Endothelial cell of umbilical vein (primary cell): ENCODE results near the gene GSG1L. TPM values are rescaled to one million over a fixed set of nuclear protein-coding genes. Genes with fewer than 3 reads are reported as not detected.

Source experiments
- BruUV-seq: library from RNA; stranded (reverse); fragments of 400-500 nt; replicated peaks from 2 replicates; lab custom pipeline; 2021; lab: Mats Ljungman, UMichigan
- CTCF ChIA-PET: fragments of 300-600, 350-600 bp; sonication (Branson Sonifier 250); formaldehyde crosslinking; loops from one replicate; lab custom pipeline; 2021; ENCODE audit warnings: antibody characterized with exemption, inconsistent platforms; lab: Charles Lee
- POLR2A ChIA-PET: fragments of 300-600, 350-600 bp; sonication (Branson Sonifier 250); formaldehyde crosslinking; loops from one replicate; lab custom pipeline; 2021; ENCODE audit warnings: antibody characterized with exemption, inconsistent platforms; lab: Charles Lee
- DNase-seq: peaks from one replicate; pipeline ENCODE4 v3.0.0-alpha.2; 2011; ENCODE audit warnings: low read depth, low spot score
- FAIRE-seq: peaks from 2 replicates; lab custom pipeline; 2011; peaks lifted over from hg19 to GRCh38; lab: Jason Lieb, UNC
- H2AFZ ChIP-seq: 2 replicates; pipeline ENCODE4 v1.6.0; 2012; ENCODE audit warnings: low read depth, low read length, control low read depth, inconsistent platforms
- H3K27ac ChIP-seq: 2 replicates; pipeline ENCODE4 v1.5.1; 2011; ENCODE audit warnings: low read depth, mild to moderate bottlenecking, control low read depth, low read length, moderate library complexity; ENCODE audit not compliant: insufficient read depth
- H3K27me3 ChIP-seq, 2 experiments: 2 replicates each; pipeline versions ENCODE4 v1.6.0 to v1.6.1; 2011; ENCODE audit warnings: low read length in 2 of 2, mixed read lengths in 1 of 2; ENCODE audit not compliant: control insufficient read depth in 2 of 2, insufficient read depth in 2 of 2
- H3K36me3 ChIP-seq, 2 experiments: 2 replicates in 1 of 2; 3 replicates in 1 of 2; pipeline ENCODE4 v1.5.1; 2011; ENCODE audit warnings: low read length in 2 of 2, mild to moderate bottlenecking in 1 of 2, moderate library complexity in 1 of 2; ENCODE audit not compliant: control insufficient read depth in 2 of 2, insufficient read depth in 2 of 2; ENCODE audit errors: extremely low read depth in 1 of 2
- H3K4me1 ChIP-seq: 3 replicates; pipeline ENCODE4 v1.5.1; 2011; ENCODE audit warnings: mild to moderate bottlenecking, low read length; ENCODE audit not compliant: control insufficient read depth, insufficient read depth; ENCODE audit errors: extremely low read depth
- H3K4me2 ChIP-seq: 2 replicates; pipeline ENCODE4 v1.6.1; 2011; ENCODE audit warnings: low read length, control low read depth, mixed read lengths; ENCODE audit not compliant: insufficient read depth
- H3K4me3 ChIP-seq, 3 experiments: fragments of 200-600 bp in 1 of 3; sonication (generic), shearing (Covaris generic) in 1 of 3; replicated peaks in 1 of 3; 2 replicates each; pipeline ENCODE4 v1.5.1; 2011 to 2016; ENCODE audit warnings: control low read depth in 3 of 3, low read length in 3 of 3, mild to moderate bottlenecking in 2 of 3, inconsistent platforms in 1 of 3, low read depth in 1 of 3, moderate library complexity in 1 of 3; ENCODE audit not compliant: insufficient read depth in 1 of 3
- H3K79me2 ChIP-seq: 2 replicates; pipeline ENCODE4 v1.6.0; 2012; ENCODE audit warnings: low read length, inconsistent platforms; ENCODE audit not compliant: control insufficient read depth, insufficient read depth
- H3K9ac ChIP-seq: replicated peaks from 2 replicates; pipeline ENCODE3; 2011; ENCODE audit warnings: low read length, control low read depth; ENCODE audit not compliant: insufficient read depth; ENCODE audit errors: extremely low read depth
- H3K9me1 ChIP-seq: replicated peaks from 3 replicates; pipeline ENCODE4 v1.6.0; 2011; ENCODE audit warnings: mild to moderate bottlenecking, low read length; ENCODE audit not compliant: control insufficient read depth, insufficient read depth; ENCODE audit errors: extremely low read depth
- H3K9me3 ChIP-seq: replicated peaks from 2 replicates; pipeline ENCODE4 v1.5.1; 2012; ENCODE audit warnings: low read length, inconsistent platforms; ENCODE audit not compliant: control insufficient read depth, insufficient read depth
- H4K20me1 ChIP-seq: replicated peaks from 2 replicates; pipeline ENCODE3; 2011; ENCODE audit warnings: mild to moderate bottlenecking, low read length; ENCODE audit not compliant: control insufficient read depth, insufficient read depth; ENCODE audit errors: extremely low read depth
- EZH2 ChIP-seq: IDR thresholded peaks from 2 replicates; pipeline ENCODE4 v1.6.1; 2012; ENCODE audit warnings: borderline replicate concordance, low read depth, mild to moderate bottlenecking, moderate library complexity, low read length, inconsistent platforms; ENCODE audit not compliant: severe bottlenecking
- FOS ChIP-seq: IDR thresholded peaks from 2 replicates; pipeline ENCODE4 v1.6.1; 2011; ENCODE audit warnings: mild to moderate bottlenecking, low read length, moderate library complexity, borderline replicate concordance; ENCODE audit not compliant: insufficient read depth
- GATA2 ChIP-seq: IDR thresholded peaks from 2 replicates; pipeline ENCODE4 v1.7.0; 2011; ENCODE audit warnings: low read depth, mild to moderate bottlenecking, moderate library complexity, mixed read lengths, low read length; ENCODE audit not compliant: insufficient read length, insufficient read depth
- JUN ChIP-seq: IDR thresholded peaks from 2 replicates; pipeline ENCODE4 v1.6.1; 2011; ENCODE audit warnings: borderline replicate concordance, low read depth; ENCODE audit not compliant: insufficient read length, insufficient read depth
- MYC ChIP-seq: IDR thresholded peaks from one replicate; pipeline ENCODE4 v1.6.1; 2011; ENCODE audit warnings: mild to moderate bottlenecking, low read depth, low read length
- POLR2A ChIP-seq: IDR thresholded peaks from 2 replicates; pipeline ENCODE4 v1.6.1; 2012; ENCODE audit warnings: low read depth, mild to moderate bottlenecking, control low read depth, low read length
- POLR2AphosphoS5 ChIP-seq: IDR thresholded peaks from 2 replicates; pipeline ENCODE4 v1.6.1; 2012; ENCODE audit warnings: low read depth, mild to moderate bottlenecking, control low read depth, low read length, moderate library complexity; ENCODE audit not compliant: insufficient read depth
- dilution Hi-C: fragments of 300-500 bp; cut with MboI; formaldehyde crosslinking; loops from one replicate; pipeline ENCODE4 v1.15.0; 2019; ENCODE audit warnings: low sequenced_read_pairs; ENCODE audit not compliant: extremely low pct_ligation_motif_present
- intact Hi-C: fragments of 100-400 bp; cut with micrococcal nuclease; formaldehyde crosslinking; loops from one replicate; pipeline ENCODE4 v1.10.0; 2022
- polyA plus RNA-seq, 4 experiments: library from polyadenylated mRNA; depleted of rRNA in 3 of 4; stranded (reverse) in 3 of 4; unstranded in 1 of 4; fragments of >200 nt; gene quantifications; 2 replicates each; pipeline versions ENCODE4 v1.2.1 to v1.2.3, GENCODE V29; 2011 to 2012; ENCODE audit warnings: missing spikeins in 1 of 4
- total RNA-seq: library from RNA; stranded (reverse); gene quantifications from 2 replicates; pipeline ENCODE4 v1.2.3, GENCODE V29; 2021
- TF ChIP-seq, protein P1 (sequence below): IDR thresholded peaks from 2 replicates; pipeline ENCODE4 v1.6.1; 2011; ENCODE audit not compliant: insufficient read depth, insufficient read length
- TF ChIP-seq, protein P2 (sequence below), 2 donors: IDR thresholded peaks; 1 replicate in 1 of 2; 2 replicates in 1 of 2; pipeline ENCODE4 v1.5.1; 2011; ENCODE audit warnings: low read length in 2 of 2, mild to moderate bottlenecking in 2 of 2, moderate library complexity in 2 of 2, control low read depth in 1 of 2, inconsistent platforms in 1 of 2, low read depth in 1 of 2; ENCODE audit not compliant: insufficient read depth in 1 of 2; ENCODE audit errors: extremely low read depth in 1 of 2

The GSG1L gene
- total and polyA plus RNA-seq, 2 donors (not counting 3 experiments of a cell fraction or from before 2014, with no cell fraction given): 0.06 TPM; not detected in 1

DNA sequence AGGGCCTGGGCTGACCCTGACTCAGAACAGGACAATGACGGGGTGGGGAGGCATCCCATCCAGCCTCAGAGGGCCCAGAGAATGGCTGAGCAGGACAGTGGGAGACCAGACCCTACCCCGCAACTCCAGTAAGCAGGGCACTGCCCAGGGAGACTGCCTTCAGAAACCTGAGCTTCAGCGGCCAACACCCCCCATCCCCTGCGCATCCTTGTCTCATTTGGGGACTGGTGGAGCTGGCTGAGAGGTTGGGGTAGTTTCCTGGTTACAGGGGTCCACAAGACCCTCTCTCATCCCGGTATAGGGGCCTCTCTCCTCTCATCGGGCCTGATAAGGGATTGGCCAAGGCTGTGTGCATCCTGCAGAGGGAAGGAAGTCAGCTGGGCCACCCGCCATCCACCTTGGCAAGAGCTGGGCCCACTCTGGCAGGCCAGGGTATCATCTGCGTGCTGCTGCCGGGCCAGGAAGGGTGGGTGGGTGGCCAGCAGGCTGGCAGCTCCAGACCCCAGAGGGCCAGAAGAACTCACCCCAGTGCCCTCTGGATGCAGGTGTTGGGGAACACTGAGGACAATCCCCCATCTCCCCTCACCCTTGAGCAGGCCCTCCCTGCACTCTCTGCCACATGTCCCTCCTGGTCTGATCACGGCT lies 284.5 kb downstream of the GSG1L start:
- no peak for FAIRE-seq
- CTCF ChIA-PET: interaction anchor here (1.3 to 2.2 kb wide), 6 partner anchors 15 to 439 kb away, joined by 3 to 12 read pairs (median 6); no protein-coding TSS in a partner anchor

More for the DNA sequence above, 284.5 kb downstream of the GSG1L start:
- Histone ChIP-seq H3K27ac (no peak overlapping the region), H3K27me3 (no peaks in the 10 kb centered on the region), H3K9ac (no peak overlapping the region), H3K9me3 (no peaks in the 10 kb centered on the region), H3K4me2 (no peak overlapping the region), H3K4me3 (no peak overlapping the region), H4K20me1 (no peaks in the 10 kb centered on the region), H3K79me2 (no peaks in the 10 kb centered on the region), H3K4me1 (no peaks in the 10 kb centered on the region), H3K9me1 (no peaks in the 10 kb centered on the region), H3K36me3 (no peaks in the 10 kb centered on the region), H2AFZ (no peak overlapping the region)
- dilution Hi-C loops: no loop called here
- intact Hi-C loops: no loop called here
- TF ChIP-seq POLR2A: no peak
- no peak for TF ChIP-seq EZH2
- TF ChIP-seq JUN: no peak
- TF ChIP-seq, protein P1, sequence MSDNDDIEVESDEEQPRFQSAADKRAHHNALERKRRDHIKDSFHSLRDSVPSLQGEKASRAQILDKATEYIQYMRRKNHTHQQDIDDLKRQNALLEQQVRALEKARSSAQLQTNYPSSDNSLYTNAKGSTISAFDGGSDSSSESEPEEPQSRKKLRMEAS: no peak
- TF ChIP-seq, protein P2, sequence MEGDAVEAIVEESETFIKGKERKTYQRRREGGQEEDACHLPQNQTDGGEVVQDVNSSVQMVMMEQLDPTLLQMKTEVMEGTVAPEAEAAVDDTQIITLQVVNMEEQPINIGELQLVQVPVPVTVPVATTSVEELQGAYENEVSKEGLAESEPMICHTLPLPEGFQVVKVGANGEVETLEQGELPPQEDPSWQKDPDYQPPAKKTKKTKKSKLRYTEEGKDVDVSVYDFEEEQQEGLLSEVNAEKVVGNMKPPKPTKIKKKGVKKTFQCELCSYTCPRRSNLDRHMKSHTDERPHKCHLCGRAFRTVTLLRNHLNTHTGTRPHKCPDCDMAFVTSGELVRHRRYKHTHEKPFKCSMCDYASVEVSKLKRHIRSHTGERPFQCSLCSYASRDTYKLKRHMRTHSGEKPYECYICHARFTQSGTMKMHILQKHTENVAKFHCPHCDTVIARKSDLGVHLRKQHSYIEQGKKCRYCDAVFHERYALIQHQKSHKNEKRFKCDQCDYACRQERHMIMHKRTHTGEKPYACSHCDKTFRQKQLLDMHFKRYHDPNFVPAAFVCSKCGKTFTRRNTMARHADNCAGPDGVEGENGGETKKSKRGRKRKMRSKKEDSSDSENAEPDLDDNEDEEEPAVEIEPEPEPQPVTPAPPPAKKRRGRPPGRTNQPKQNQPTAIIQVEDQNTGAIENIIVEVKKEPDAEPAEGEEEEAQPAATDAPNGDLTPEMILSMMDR (IDR thresholded peaks at IDR 0.05; ENCODE audit: extremely low read depth in 1 of 2, insufficient read depth in 1 of 2, low read depth in 1 of 2, low read length in 2 of 2): no peak
- no peak for TF ChIP-seq POLR2AphosphoS5
- no peak for TF ChIP-seq MYC
- no peak for TF ChIP-seq GATA2
- TF ChIP-seq FOS: no peak
- DNase-seq: no peak
- no TSS peak for BruUV-seq
- POLR2A ChIA-PET: no interaction called here
